Keratinocyte (primary cell): ENCODE data around the gene NFATC1. TPM values are rescaled to one million over a fixed set of nuclear protein-coding genes. Genes with fewer than 3 reads are reported as not detected.

Source experiments
- DNase-seq: peaks from one replicate; pipeline ENCODE4 v3.0.0-alpha.2; 2011; ENCODE audit warnings: low read depth, missing footprints, low spot score
- FAIRE-seq: peaks from 2 replicates; lab custom pipeline; 2011; peaks lifted over from hg19 to GRCh38; lab: Jason Lieb, UNC
- H2AFZ ChIP-seq: 2 replicates; pipeline ENCODE4 v1.6.0; 2012; ENCODE audit warnings: low read length, control low read depth, inconsistent platforms; ENCODE audit not compliant: control insufficient read depth
- H3K27ac ChIP-seq: 2 replicates; pipeline ENCODE4 v1.5.1; 2011; ENCODE audit warnings: low read length; ENCODE audit not compliant: control insufficient read depth, insufficient read depth
- H3K27me3 ChIP-seq: 3 replicates; pipeline ENCODE4 v1.6.0; 2011; ENCODE audit warnings: low read length; ENCODE audit not compliant: control insufficient read depth, insufficient read depth; ENCODE audit errors: extremely low read depth
- H3K36me3 ChIP-seq, 2 experiments: 2 replicates in 1 of 2; 3 replicates in 1 of 2; pipeline ENCODE4 v1.5.1; 2011; ENCODE audit warnings: low read length in 2 of 2, mild to moderate bottlenecking in 1 of 2; ENCODE audit not compliant: control insufficient read depth in 2 of 2, insufficient read depth in 2 of 2; ENCODE audit errors: extremely low read depth in 1 of 2
- H3K4me1 ChIP-seq: 3 replicates; pipeline ENCODE4 v1.5.1; 2011; ENCODE audit warnings: low read length; ENCODE audit not compliant: control insufficient read depth, insufficient read depth; ENCODE audit errors: extremely low read depth
- H3K4me2 ChIP-seq: 3 replicates; pipeline ENCODE4 v1.6.0; 2011; ENCODE audit warnings: low read depth, low read length; ENCODE audit not compliant: control insufficient read depth, insufficient read depth; ENCODE audit errors: extremely low read depth
- H3K4me3 ChIP-seq, 3 experiments: fragments of 200-600 bp in 1 of 3; sonication (generic) in 1 of 3; 2 replicates in 2 of 3; 3 replicates in 1 of 3; pipeline ENCODE4 v1.5.1; 2011 to 2016; ENCODE audit warnings: low read length in 3 of 3, mild to moderate bottlenecking in 3 of 3, control low read depth in 2 of 3, inconsistent platforms in 1 of 3, low read depth in 1 of 3, mixed read lengths in 1 of 3, mixed run types in 1 of 3, moderate library complexity in 1 of 3; ENCODE audit not compliant: control insufficient read depth in 2 of 3, insufficient read depth in 2 of 3; ENCODE audit errors: extremely low read depth in 1 of 3
- H3K79me2 ChIP-seq: 2 replicates; pipeline ENCODE4 v1.6.0; 2012; ENCODE audit warnings: low read length; ENCODE audit not compliant: control insufficient read depth, insufficient read depth
- H3K9ac ChIP-seq: 3 replicates; pipeline ENCODE4 v1.6.0; 2011; ENCODE audit warnings: low read length; ENCODE audit not compliant: control insufficient read depth, insufficient read depth; ENCODE audit errors: extremely low read depth
- H3K9me1 ChIP-seq: 3 replicates; pipeline ENCODE4 v1.6.0; 2011; ENCODE audit warnings: low read length; ENCODE audit not compliant: control insufficient read depth, insufficient read depth; ENCODE audit errors: extremely low read depth
- H3K9me3 ChIP-seq: 2 replicates; pipeline ENCODE4 v1.5.1; 2012; ENCODE audit warnings: low read depth, low read length; ENCODE audit not compliant: control insufficient read depth
- H4K20me1 ChIP-seq: 3 replicates; pipeline ENCODE4 v1.6.0; 2011; ENCODE audit warnings: low read length; ENCODE audit not compliant: control insufficient read depth, insufficient read depth; ENCODE audit errors: extremely low read depth
- EZH2 ChIP-seq: IDR thresholded peaks from one replicate; pipeline ENCODE4 v1.6.1; 2012; ENCODE audit warnings: inconsistent platforms, mild to moderate bottlenecking, low read length, moderate library complexity
- dilution Hi-C: fragments of 300-500 bp; cut with MboI; formaldehyde crosslinking; loops from one replicate; pipeline ENCODE4 v1.7.0; 2020; ENCODE audit warnings: low sequenced_read_pairs; ENCODE audit not compliant: extremely low pct_ligation_motif_present
- polyA plus RNA-seq, 5 experiments: library from polyadenylated mRNA; depleted of rRNA in 3 of 5; stranded (reverse) in 3 of 5; stranded (forward) in 1 of 5; unstranded in 1 of 5; fragments of >200 nt; gene quantifications; 1 replicate in 1 of 5; 2 replicates in 3 of 5; 3 replicates in 1 of 5; pipeline versions ENCODE4 v1.2.1 to v1.2.3, GENCODE V29; 2011 to 2012; ENCODE audit warnings: missing spikeins in 2 of 5, low read depth in 1 of 5, low replicate concordance in 1 of 5
- TF ChIP-seq, protein P1 (sequence below), 3 experiments: IDR thresholded peaks in 1 of 3; conservative IDR thresholded peaks in 1 of 3; optimal IDR thresholded peaks in 1 of 3; 2 replicates in 2 of 3; 3 replicates in 1 of 3; pipeline versions ENCODE3 to v1.5.1; 2011; ENCODE audit warnings: low read length in 3 of 3, mild to moderate bottlenecking in 3 of 3, moderate library complexity in 2 of 3, control low read depth in 1 of 3, inconsistent platforms in 1 of 3; ENCODE audit not compliant: insufficient read depth in 2 of 3; ENCODE audit errors: extremely low read depth in 1 of 3

The NFATC1 gene
- polyA plus RNA-seq, 1 donor (not counting 4 experiments of a cell fraction or from before 2014, with no cell fraction given), result 0.77 TPM

GRCh38 chr18:79386547-79386946 is 9.2 kb upstream of the NFATC1 start:
- Histone ChIP-seq H3K27ac (no peak overlapping the region), H3K4me2 (no peak overlapping the region), H3K27me3 (peaks cover 35% of the 10 kb centered on the region), H3K9me1 (peaks cover 2% of the 10 kb centered on the region), H3K79me2 (no peaks in the 10 kb centered on the region), H2AFZ (no peak overlapping the region), H3K4me3 (no peak overlapping the region), H3K9ac (no peak overlapping the region), H3K9me3 (no peaks in the 10 kb centered on the region), H4K20me1 (no peaks in the 10 kb centered on the region), H3K4me1 (no peaks in the 10 kb centered on the region), H3K36me3 (no peaks in the 10 kb centered on the region)
- FAIRE-seq (no peak), DNase-seq (no peak)
- TF ChIP-seq, protein P1, sequence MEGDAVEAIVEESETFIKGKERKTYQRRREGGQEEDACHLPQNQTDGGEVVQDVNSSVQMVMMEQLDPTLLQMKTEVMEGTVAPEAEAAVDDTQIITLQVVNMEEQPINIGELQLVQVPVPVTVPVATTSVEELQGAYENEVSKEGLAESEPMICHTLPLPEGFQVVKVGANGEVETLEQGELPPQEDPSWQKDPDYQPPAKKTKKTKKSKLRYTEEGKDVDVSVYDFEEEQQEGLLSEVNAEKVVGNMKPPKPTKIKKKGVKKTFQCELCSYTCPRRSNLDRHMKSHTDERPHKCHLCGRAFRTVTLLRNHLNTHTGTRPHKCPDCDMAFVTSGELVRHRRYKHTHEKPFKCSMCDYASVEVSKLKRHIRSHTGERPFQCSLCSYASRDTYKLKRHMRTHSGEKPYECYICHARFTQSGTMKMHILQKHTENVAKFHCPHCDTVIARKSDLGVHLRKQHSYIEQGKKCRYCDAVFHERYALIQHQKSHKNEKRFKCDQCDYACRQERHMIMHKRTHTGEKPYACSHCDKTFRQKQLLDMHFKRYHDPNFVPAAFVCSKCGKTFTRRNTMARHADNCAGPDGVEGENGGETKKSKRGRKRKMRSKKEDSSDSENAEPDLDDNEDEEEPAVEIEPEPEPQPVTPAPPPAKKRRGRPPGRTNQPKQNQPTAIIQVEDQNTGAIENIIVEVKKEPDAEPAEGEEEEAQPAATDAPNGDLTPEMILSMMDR (optimal IDR thresholded peaks at IDR 0.05 in 1 of 3, IDR thresholded peaks at IDR 0.05 in 1 of 3, conservative IDR thresholded peaks at IDR 0.05 in 1 of 3; ENCODE audit: extremely low read depth in 1 of 3, insufficient read depth in 2 of 3, low read length in 3 of 3), result no peak
- TF ChIP-seq EZH2, result no peak
- dilution Hi-C loops, result no loop called here

DNA sequence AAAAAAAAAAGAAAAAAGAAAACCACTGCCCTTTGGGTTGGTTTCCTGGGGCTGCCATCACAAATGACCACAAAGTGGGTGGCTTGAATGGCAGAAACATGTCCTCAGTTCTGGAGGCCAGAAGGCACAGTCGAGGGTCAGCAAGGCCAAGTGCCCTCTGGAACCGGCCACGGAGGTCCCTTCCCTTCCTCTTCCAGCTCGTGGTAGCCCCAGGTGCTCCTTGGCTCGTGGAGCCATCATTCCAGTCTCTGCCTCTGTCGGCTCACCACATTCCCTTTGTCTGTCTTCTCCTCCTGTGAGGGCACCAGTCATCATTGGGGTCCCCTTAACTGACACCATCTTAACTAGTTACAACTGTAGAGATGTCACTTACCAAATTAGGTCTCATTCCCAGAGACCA is 8.5 kb upstream of the NFATC1 start:
- Histone ChIP-seq H3K4me3 (no peak overlapping the region), H3K79me2 (no peaks in the 10 kb centered on the region), H3K9me1 (peaks cover 2% of the 10 kb centered on the region), H4K20me1 (no peaks in the 10 kb centered on the region), H3K4me2 (no peak overlapping the region), H3K27ac (no peak overlapping the region), H3K36me3 (no peaks in the 10 kb centered on the region), H2AFZ (no peak overlapping the region), H3K4me1 (no peaks in the 10 kb centered on the region), H3K27me3 (peaks cover 33% of the 10 kb centered on the region), H3K9me3 (no peaks in the 10 kb centered on the region), H3K9ac (no peak overlapping the region)
- dilution Hi-C loops, result no loop called here
- DNase-seq, result no peak
- no peak for FAIRE-seq
- TF ChIP-seq, protein P1 (optimal IDR thresholded peaks at IDR 0.05 in 1 of 3, IDR thresholded peaks at IDR 0.05 in 1 of 3, conservative IDR thresholded peaks at IDR 0.05 in 1 of 3; ENCODE audit: extremely low read depth in 1 of 3, insufficient read depth in 2 of 3, low read length in 3 of 3), result no peak
- TF ChIP-seq EZH2, result no peak
